Tibial nerve (tissue), 4 donors: ENCODE results near the gene FARSB. TPM values are rescaled to one million over a fixed set of nuclear protein-coding genes. Genes with fewer than 3 reads are reported as not detected.

Source experiments
- DNase-seq, 2 donors: peaks; one replicate each; pipeline ENCODE4 v3.0.0-alpha.2; 2019; ENCODE audit warnings: low spot score in 2 of 2
- H3K27ac ChIP-seq, 4 donors: fragments of 200-600 bp; sonication (generic) in 3 of 4; one replicate each; pipeline ENCODE4 v1.5.1; 2017 to 2019; ENCODE audit warnings: mild to moderate bottlenecking in 1 of 4
- H3K27me3 ChIP-seq, 2 donors: fragments of 200-600 bp; sonication (generic) in 1 of 2; one replicate each; pipeline versions ENCODE4 v1.5.1 to v1.6.0; 2017 to 2019
- H3K36me3 ChIP-seq, 3 donors: fragments of 200-600 bp; sonication (generic); one replicate each; pipeline ENCODE4 v1.5.1; 2018 to 2019
- H3K4me1 ChIP-seq, 4 donors: fragments of 200-600 bp; sonication (generic) in 3 of 4; one replicate each; pipeline ENCODE4 v1.5.1; 2017 to 2019
- H3K4me3 ChIP-seq, 4 donors: fragments of 200-600 bp; sonication (generic) in 3 of 4; one replicate each; pipeline ENCODE4 v1.5.1; 2017 to 2019; ENCODE audit warnings: mild to moderate bottlenecking in 1 of 4, moderate library complexity in 1 of 4
- H3K9me3 ChIP-seq, 4 donors: fragments of 200-600 bp; sonication (generic) in 3 of 4; one replicate each; pipeline ENCODE4 v1.5.1; 2017 to 2019
- CTCF ChIP-seq, 5 experiments: fragments of 200-600 bp in 3 of 5; fragments of 450-650 bp in 2 of 5; sonication (generic) in 3 of 5; IDR thresholded peaks; one replicate each; pipeline ENCODE4 v1.5.1; 2016 to 2019; ENCODE audit warnings: antibody characterized with exemption in 5 of 5, mild to moderate bottlenecking in 3 of 5, moderate library complexity in 2 of 5
- EP300 ChIP-seq, 2 donors: sonication (generic); formaldehyde crosslinking; IDR thresholded peaks; one replicate each; pipeline ENCODE4 v1.6.1; 2017; ENCODE audit warnings: antibody characterized with exemption in 2 of 2, mild to moderate bottlenecking in 1 of 2
- POLR2A ChIP-seq, 2 donors: fragments of 450-650 bp; IDR thresholded peaks; one replicate each; pipeline ENCODE4 v1.6.1; 2017; ENCODE audit warnings: antibody characterized with exemption in 2 of 2, mild to moderate bottlenecking in 2 of 2, moderate library complexity in 2 of 2
- WGBS, 2 donors: methylation state at CpG; one replicate each; pipeline ENCODE4 v1.1.5; 2018; 5-methylcytosine and 5-hydroxymethylcytosine counted together
- total RNA-seq, 4 donors: library from RNA; depleted of rRNA; stranded (reverse); fragments of >200 nt; gene quantifications; one replicate each; pipeline ENCODE4 v1.1.0, GENCODE V29; 2016

The FARSB gene
- total RNA-seq, 4 donors from 2014 or later: 12.3 to 16.8 (median 13.9) TPM

GRCh38 chr2:222547083-222547482, 108.8 kb downstream of the FARSB start:
- DNase-seq: no peak
- Histone ChIP-seq H3K27ac (no peak overlapping the region), H3K4me1 (peaks cover 0 to 6% (median 0%) of the 10 kb centered on the region in 4 donors), H3K36me3 (no peaks in the 10 kb centered on the region), H3K27me3 (no peaks in the 10 kb centered on the region), H3K4me3 (no peak overlapping the region), H3K9me3 (no peaks in the 10 kb centered on the region)
- WGBS, 2 donors: 71 to 78% methylated on average over 5 of the region's 5 CpGs
- TF ChIP-seq CTCF (IDR thresholded peaks at IDR 0.05) (no peak), EP300 (IDR thresholded peaks at IDR 0.05) (no peak), POLR2A (IDR thresholded peaks at IDR 0.05) (no peak)

DNA sequence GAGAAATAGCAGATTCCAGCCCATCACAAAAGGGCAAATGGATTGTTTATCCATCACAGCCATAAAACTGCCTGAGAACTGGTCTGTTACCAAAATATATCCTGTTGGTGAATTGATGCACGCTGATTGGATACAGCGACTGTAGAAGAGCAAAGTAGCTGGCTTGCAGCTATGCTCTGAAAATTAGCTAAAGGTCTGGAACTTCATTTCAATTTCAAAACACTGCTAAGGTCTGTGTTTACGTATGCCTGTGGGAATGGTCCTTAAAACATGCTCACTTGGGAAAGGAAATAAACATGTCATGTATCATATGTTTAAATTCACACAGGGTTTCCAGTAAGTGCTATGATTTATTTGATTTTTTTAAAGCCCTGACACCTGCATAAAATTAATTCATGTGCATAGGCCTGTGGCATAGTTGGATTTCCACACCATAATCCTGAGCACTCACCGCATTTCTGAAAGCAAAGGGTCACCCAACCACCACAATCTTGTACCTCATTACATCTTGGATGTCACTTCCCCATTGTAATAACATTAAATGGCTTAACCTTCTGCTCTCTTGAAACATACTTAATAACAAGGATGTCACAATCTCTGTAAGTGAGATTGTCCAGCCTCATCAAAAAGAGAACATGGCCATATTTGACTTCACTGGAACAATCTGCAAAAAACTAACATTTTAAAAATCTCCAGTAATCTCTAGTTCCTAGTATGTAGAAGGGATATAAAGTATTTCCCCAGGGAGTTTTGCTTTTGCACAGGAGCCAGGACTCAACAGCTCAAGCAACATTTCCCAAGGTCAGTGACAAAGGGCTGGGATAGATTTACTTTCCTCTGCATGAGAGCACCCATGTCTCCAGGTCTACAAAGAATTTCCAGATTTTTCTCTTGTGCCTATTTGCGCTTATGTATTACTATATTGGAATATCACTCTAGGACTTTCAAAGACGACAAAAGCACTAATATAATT, 109.8 kb downstream of the FARSB start:
- Histone ChIP-seq H3K36me3 (no peaks in the 10 kb centered on the region), H3K4me1 (peaks cover 0 to 6% (median 0%) of the 10 kb centered on the region in 4 donors), H3K27ac (no peak overlapping the region), H3K9me3 (no peaks in the 10 kb centered on the region), H3K27me3 (no peaks in the 10 kb centered on the region), H3K4me3 (no peak overlapping the region)
- DNase-seq: no peak
- TF ChIP-seq POLR2A (IDR thresholded peaks at IDR 0.05): no peak
- no peak for TF ChIP-seq EP300 (IDR thresholded peaks at IDR 0.05)
- no peak for TF ChIP-seq CTCF (IDR thresholded peaks at IDR 0.05)
- 54 to 60% methylated on average over 6 of the region's 6 CpGs for WGBS, 2 donors

GRCh38 chr2:222544661-222545060, 111.2 kb downstream of the FARSB start:
- no peak overlapping the region for H3K27ac ChIP-seq
- no peaks in the 10 kb centered on the region for H3K27me3 ChIP-seq
- WGBS, 2 donors: 73 to 81% methylated on average over 1 of the region's 1 CpG
- H3K9me3 ChIP-seq: no peaks in the 10 kb centered on the region
- no peak for TF ChIP-seq POLR2A (IDR thresholded peaks at IDR 0.05)
- TF ChIP-seq EP300 (IDR thresholded peaks at IDR 0.05): no peak
- peaks cover 0 to 6% (median 0%) of the 10 kb centered on the region in 4 donors for H3K4me1 ChIP-seq
- no peak overlapping the region for H3K4me3 ChIP-seq
- H3K36me3 ChIP-seq: no peaks in the 10 kb centered on the region
- no peak for DNase-seq

- Histone ChIP-seq H3K27me3 (peaks cover 0 to 7% of the 10 kb centered on the region in 2 donors), H3K4me1 (no peaks in the 10 kb centered on the region), H3K36me3 (no peaks in the 10 kb centered on the region), H3K4me3 (no peak overlapping the region), H3K27ac (no peak overlapping the region), H3K9me3 (no peaks in the 10 kb centered on the region)
- TF ChIP-seq CTCF (IDR thresholded peaks at IDR 0.05) (no peak), POLR2A (IDR thresholded peaks at IDR 0.05) (no peak), EP300 (IDR thresholded peaks at IDR 0.05) (no peak)
- WGBS, 2 donors: 78 to 86% methylated on average over 3 of the region's 3 CpGs
- no peak for DNase-seq
These were observed 117.4 kb downstream of the FARSB start for GRCh38 chr2:222538535-222538934.

DNA sequence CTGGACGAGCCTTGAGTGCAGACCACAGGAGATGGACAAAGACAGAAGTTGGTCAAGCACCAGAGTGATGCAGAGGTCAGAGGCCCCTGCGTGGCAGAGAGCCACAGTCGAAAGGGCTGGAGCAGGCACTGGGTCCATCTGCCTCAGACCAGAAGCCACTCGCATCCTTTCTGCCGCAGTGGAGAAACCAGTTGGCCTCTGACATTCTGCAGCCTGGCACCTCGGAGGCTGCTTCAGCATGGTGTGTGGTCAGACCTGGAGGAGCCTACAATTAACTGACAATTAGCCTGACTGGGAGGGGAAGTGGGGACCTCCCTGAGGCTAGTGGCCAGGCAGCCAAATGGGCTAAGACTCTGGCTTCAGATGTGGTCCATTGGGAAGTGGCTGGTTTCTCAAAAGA, 120.4 kb downstream of the FARSB start:
- TF ChIP-seq EP300 (IDR thresholded peaks at IDR 0.05) (no peak), POLR2A (IDR thresholded peaks at IDR 0.05) (no peak), CTCF (IDR thresholded peaks at IDR 0.05) (no peak)
- H3K4me1 ChIP-seq: no peaks in the 10 kb centered on the region
- 28 to 57% methylated on average over 6 of the region's 6 CpGs for WGBS, 2 donors
- no peak overlapping the region for H3K4me3 ChIP-seq
- H3K36me3 ChIP-seq: no peaks in the 10 kb centered on the region
- H3K27ac ChIP-seq: no peak overlapping the region
- H3K27me3 ChIP-seq: peaks cover 0 to 7% of the 10 kb centered on the region in 2 donors
- no peaks in the 10 kb centered on the region for H3K9me3 ChIP-seq
- DNase-seq: no peak
